ENCODE measurements around the gene PLA2G4D.

PLA2G4D gene

DNA sequence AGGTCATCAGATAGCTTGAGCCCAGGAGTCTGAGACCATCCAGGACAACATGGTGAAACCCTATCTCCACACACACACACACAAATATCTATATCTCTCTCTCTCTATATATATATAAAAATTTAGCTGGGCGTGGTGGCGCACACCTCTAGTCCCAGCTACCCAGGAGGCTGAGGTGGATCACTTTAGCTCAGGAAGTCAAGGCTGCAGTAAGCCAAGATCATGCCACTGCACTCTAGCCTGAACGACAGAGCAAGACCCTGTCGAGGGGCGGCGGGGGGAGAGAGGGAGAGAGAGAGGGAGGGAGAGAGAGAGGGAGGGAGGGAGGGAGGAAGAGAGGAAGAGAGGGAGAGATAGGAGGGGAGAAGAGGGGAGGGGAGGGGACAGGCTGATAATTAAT is 34.1 kb upstream of the PLA2G4D start:
- H3K27me3 ChIP-seq (ENCODE audit: insufficient read depth, low read length): no peaks in the 10 kb centered on the region
- H3K36me3 ChIP-seq (ENCODE audit: insufficient read depth, low read length): no peaks in the 10 kb centered on the region
- no peak overlapping the region for H3K4me3 ChIP-seq (ENCODE audit: low read depth, low read length, poor library complexity, severe bottlenecking)
- no peaks in the 10 kb centered on the region for H4K20me1 ChIP-seq (ENCODE audit: insufficient read depth, low read length)
- H3K4me1 ChIP-seq (ENCODE audit: insufficient read depth, low read length, severe bottlenecking): no peaks in the 10 kb centered on the region
- no peak overlapping the region for H2AFZ ChIP-seq (ENCODE audit: low read length)
- no peaks in the 10 kb centered on the region for H3K9me2 ChIP-seq (ENCODE audit: low read depth, low read length)
- H3K27ac ChIP-seq (ENCODE audit: low read depth, low read length, poor library complexity, severe bottlenecking): no peak overlapping the region
- H3F3A ChIP-seq (ENCODE audit: insufficient read depth, low read length): no peaks in the 10 kb centered on the region
- H3K4me2 ChIP-seq (ENCODE audit: low read length): no peak overlapping the region
- TF ChIP-seq, protein P1, sequence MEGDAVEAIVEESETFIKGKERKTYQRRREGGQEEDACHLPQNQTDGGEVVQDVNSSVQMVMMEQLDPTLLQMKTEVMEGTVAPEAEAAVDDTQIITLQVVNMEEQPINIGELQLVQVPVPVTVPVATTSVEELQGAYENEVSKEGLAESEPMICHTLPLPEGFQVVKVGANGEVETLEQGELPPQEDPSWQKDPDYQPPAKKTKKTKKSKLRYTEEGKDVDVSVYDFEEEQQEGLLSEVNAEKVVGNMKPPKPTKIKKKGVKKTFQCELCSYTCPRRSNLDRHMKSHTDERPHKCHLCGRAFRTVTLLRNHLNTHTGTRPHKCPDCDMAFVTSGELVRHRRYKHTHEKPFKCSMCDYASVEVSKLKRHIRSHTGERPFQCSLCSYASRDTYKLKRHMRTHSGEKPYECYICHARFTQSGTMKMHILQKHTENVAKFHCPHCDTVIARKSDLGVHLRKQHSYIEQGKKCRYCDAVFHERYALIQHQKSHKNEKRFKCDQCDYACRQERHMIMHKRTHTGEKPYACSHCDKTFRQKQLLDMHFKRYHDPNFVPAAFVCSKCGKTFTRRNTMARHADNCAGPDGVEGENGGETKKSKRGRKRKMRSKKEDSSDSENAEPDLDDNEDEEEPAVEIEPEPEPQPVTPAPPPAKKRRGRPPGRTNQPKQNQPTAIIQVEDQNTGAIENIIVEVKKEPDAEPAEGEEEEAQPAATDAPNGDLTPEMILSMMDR (IDR thresholded peaks at IDR 0.05; ENCODE audit: low read length): no peak
- TF ChIP-seq EZH2 (IDR thresholded peaks at IDR 0.05; ENCODE audit: borderline replicate concordance, low read length): no peak
- H3K79me2 ChIP-seq (ENCODE audit: insufficient read depth, low read length): no peaks in the 10 kb centered on the region
- H3K9ac ChIP-seq (ENCODE audit: low read length): no peak overlapping the region
- H3K9me3 ChIP-seq (ENCODE audit: low read length): no peaks in the 10 kb centered on the region

DNA sequence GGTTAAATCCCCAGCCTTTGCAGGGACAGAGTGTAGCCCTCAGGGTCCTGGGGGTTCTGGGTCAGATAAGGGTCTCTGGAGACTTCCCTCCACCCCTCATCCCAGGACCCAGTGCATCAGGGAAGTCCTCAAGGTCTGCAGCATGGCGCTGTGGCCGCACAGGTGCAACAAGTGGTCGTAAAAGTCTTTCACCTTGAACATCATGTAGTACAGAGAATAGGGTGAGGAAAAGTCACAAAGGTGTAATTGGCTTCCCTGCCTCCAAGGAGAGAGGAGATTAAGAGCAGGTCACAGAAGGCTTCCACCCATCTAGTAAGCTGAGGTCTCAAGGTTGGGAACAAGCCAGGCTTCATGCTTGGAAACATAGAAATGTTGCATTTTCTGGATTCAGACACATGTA is 29.2 kb upstream of the PLA2G4D start:
- H3K4me3 ChIP-seq (ENCODE audit: low read depth, low read length, poor library complexity, severe bottlenecking): no peak overlapping the region
- no peaks in the 10 kb centered on the region for H3K9me2 ChIP-seq (ENCODE audit: low read depth, low read length)
- no peak overlapping the region for H2AFZ ChIP-seq (ENCODE audit: low read length)
- no peaks in the 10 kb centered on the region for H3K4me1 ChIP-seq (ENCODE audit: insufficient read depth, low read length, severe bottlenecking)
- H3K36me3 ChIP-seq (ENCODE audit: insufficient read depth, low read length): no peaks in the 10 kb centered on the region
- H3F3A ChIP-seq (ENCODE audit: insufficient read depth, low read length): no peaks in the 10 kb centered on the region
- H3K27ac ChIP-seq (ENCODE audit: low read depth, low read length, poor library complexity, severe bottlenecking): no peak overlapping the region
- no peaks in the 10 kb centered on the region for H4K20me1 ChIP-seq (ENCODE audit: insufficient read depth, low read length)
- H3K27me3 ChIP-seq (ENCODE audit: insufficient read depth, low read length): peaks cover 7% of the 10 kb centered on the region; the same call in 1 of the 2 replicates
- no peaks in the 10 kb centered on the region for H3K9me3 ChIP-seq (ENCODE audit: low read length)
- H3K9ac ChIP-seq (ENCODE audit: low read length): no peak overlapping the region
- no peak overlapping the region for H3K4me2 ChIP-seq (ENCODE audit: low read length)
- no peak for TF ChIP-seq EZH2 (IDR thresholded peaks at IDR 0.05; ENCODE audit: borderline replicate concordance, low read length)
- TF ChIP-seq, protein P1 (IDR thresholded peaks at IDR 0.05; ENCODE audit: low read length): no peak
- no peaks in the 10 kb centered on the region for H3K79me2 ChIP-seq (ENCODE audit: insufficient read depth, low read length)

DNA sequence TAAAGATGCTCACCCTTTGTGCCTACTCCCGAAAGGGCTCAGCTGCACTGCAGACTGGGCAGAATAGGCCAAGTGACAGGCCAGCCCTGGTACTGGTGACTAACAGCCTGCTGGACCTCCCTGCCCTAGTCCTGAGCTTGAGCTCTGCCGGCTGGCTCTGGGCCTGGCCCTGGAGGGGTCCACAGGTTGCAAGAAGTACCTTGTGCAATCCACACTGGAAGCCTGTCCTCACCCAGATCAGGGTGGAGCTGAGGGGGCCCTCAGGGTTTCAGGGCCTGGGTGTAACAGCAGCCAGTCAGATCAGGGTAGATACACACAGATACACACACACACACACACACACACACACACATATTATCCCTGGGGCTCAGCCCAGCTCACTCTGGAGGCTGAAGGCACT is 27.3 kb upstream of the PLA2G4D start:
- Histone ChIP-seq H3K9ac (ENCODE audit: low read length) (no peak overlapping the region), H3K79me2 (ENCODE audit: insufficient read depth, low read length) (no peaks in the 10 kb centered on the region), H3F3A (ENCODE audit: insufficient read depth, low read length) (no peaks in the 10 kb centered on the region), H3K27me3 (ENCODE audit: insufficient read depth, low read length) (peaks cover 7% of the 10 kb centered on the region; the same call in 1 of the 2 replicates), H3K36me3 (ENCODE audit: insufficient read depth, low read length) (no peaks in the 10 kb centered on the region), H3K9me2 (ENCODE audit: low read depth, low read length) (no peaks in the 10 kb centered on the region), H3K4me2 (ENCODE audit: low read length) (no peak overlapping the region), H3K27ac (ENCODE audit: low read depth, low read length, poor library complexity, severe bottlenecking) (no peak overlapping the region), H3K4me1 (ENCODE audit: insufficient read depth, low read length, severe bottlenecking) (no peaks in the 10 kb centered on the region), H4K20me1 (ENCODE audit: insufficient read depth, low read length) (no peaks in the 10 kb centered on the region), H3K9me3 (ENCODE audit: low read length) (no peaks in the 10 kb centered on the region), H2AFZ (ENCODE audit: low read length) (no peak overlapping the region), H3K4me3 (ENCODE audit: low read depth, low read length, poor library complexity, severe bottlenecking) (no peak overlapping the region)
- TF ChIP-seq EZH2 (IDR thresholded peaks at IDR 0.05; ENCODE audit: borderline replicate concordance, low read length): no peak
- TF ChIP-seq, protein P1 (IDR thresholded peaks at IDR 0.05; ENCODE audit: low read length): no peak
